ENCODE data around the gene TULP4.
"Not testable (repeated sequence)": the region's sequence is repeated elsewhere in the genome, so short reads cannot be mapped to it uniquely, and the experiment has no call there.

Gene TULP4

DNA sequence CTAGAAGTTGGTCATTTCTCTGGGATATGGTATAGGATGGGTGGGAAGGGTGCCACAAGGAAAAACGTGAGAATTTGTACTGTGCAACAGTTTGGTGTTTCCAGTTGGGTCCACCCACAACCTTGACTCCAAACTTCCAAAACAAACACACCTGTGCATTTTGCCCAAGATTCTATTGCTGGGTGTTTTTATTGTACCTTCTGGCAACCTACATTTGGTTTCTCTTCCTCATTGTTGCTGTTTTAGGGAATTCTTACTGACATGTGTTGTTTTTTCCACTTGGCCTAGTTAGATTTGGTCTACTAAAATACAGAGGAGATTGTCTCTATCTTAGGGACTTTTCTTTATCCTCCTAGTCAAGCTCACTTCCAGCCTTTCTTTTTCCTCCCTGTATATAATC lies 16.7 kb downstream of the TULP4 start:
- no peak for DNase-seq (ENCODE audit: low read depth)

DNA sequence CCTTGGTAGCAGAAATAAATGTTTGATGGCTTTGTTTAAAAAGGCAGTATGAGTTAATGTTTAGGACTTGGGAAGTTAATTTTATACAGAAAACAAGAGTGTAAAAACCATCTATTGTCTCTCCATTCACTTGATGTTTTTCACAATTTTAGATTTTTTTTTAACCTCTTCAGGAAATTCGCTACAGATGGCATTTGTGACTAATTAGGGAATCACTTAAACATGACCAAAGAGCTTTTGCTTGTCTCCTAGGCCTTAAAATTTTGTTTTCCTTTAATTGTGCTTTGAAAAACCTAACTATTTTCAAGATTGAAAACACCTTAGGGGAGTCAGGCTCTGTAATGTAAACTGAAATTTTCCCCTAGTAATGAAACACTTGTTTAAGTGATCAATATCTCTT lies 17.3 kb downstream of the TULP4 start:
- no peak for DNase-seq (ENCODE audit: low read depth)

DNA sequence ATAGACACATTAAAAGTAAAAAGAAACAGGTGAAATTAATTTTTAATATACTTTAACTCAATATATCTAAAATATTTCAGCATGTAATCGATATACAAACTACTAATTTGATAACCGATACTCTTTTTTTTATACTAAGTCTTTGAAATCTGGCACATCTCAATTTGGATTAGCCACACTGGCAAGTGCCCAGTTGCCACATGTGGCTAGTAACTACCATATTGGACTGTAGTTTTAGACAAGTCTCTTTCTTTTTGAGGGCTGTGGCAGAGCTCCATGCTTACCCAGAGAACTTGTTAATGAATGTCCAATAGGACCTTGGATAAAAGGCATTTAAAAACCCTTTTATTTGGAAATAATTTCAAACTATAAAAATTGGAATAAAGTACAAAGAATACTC lies 17.8 kb downstream of the TULP4 start:
- DNase-seq (ENCODE audit: low read depth), result no peak

DNA sequence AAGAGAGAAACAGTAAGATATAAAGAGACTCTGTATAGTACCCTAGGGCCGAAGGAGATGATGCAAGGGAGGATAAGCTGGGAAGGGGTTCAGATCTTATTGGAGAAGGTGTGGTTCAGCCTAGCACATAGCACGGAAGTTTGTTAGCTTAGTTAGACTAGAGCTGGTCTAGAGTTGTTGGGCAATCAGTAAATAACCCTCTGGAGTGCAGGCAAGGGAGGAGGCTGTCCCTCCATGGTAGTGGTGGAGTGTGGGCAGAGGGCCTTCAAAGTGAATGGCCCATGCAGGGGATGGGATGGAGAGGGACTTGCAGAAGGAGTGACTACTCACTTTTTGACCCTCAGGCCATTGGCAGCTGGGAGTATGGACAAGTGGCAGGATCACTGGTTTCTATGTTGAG lies 20.0 kb downstream of the TULP4 start:
- DNase-seq (ENCODE audit: low read depth), result no peak

DNA sequence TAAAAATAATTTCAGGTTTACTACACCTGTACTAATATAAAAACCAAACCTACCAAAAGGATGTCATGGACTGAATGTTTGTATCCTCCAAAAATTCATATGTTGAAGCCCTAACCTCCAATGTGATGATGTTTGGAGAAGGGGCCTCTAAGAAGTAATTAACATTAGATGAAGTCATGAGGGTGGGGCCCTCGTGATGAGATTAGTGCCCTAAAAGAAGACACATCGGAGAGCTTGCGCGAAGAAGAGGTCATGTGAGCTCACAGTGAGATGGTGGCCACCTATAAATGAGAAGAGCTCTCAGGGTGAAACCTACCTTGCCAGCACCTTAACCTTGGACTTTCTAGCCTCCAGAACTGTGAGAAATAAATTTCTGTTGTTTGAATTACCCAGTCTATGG lies 20.8 kb downstream of the TULP4 start:
- DNase-seq (ENCODE audit: low read depth), result no peak

DNA sequence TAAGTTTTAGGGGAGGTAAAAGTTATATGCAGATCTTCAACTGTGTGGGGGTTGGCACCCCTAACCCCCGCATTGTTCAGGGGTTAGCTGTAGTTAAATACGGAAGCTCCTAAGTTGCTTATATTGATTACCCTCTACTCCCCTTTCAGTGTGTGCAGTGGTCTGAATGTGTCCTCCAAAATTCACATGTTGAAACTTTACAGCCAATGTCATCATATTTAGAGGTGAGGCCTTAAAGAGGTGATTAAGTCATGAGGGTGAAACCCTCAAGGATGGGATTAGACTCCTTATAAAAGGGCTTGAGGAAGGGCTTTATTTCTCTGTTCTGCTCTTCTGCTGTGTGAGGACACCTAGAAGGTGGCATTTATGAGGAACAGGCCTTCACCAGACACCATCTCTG lies 22.3 kb downstream of the TULP4 start:
- no peak for DNase-seq (ENCODE audit: low read depth)

DNA sequence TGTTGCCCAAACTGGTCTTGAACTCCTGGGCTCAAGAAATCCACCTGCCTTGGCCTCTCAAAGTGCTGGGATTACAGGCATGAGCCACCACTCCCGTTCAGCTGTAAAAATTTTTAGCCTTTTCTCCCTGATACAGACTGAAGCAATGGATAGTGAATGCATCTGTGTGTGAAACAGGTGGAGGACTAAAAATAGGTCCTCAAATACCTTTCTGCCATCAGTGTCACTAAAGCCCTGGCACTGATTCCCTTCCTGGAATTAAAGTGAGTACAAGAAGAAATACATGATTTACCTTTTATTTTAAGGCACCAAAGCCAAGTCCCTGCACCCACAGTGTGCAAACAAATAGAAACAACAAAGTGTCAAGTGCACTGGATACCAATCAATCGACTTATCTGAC lies 25.1 kb downstream of the TULP4 start:
- no peak for DNase-seq (ENCODE audit: low read depth)

DNA sequence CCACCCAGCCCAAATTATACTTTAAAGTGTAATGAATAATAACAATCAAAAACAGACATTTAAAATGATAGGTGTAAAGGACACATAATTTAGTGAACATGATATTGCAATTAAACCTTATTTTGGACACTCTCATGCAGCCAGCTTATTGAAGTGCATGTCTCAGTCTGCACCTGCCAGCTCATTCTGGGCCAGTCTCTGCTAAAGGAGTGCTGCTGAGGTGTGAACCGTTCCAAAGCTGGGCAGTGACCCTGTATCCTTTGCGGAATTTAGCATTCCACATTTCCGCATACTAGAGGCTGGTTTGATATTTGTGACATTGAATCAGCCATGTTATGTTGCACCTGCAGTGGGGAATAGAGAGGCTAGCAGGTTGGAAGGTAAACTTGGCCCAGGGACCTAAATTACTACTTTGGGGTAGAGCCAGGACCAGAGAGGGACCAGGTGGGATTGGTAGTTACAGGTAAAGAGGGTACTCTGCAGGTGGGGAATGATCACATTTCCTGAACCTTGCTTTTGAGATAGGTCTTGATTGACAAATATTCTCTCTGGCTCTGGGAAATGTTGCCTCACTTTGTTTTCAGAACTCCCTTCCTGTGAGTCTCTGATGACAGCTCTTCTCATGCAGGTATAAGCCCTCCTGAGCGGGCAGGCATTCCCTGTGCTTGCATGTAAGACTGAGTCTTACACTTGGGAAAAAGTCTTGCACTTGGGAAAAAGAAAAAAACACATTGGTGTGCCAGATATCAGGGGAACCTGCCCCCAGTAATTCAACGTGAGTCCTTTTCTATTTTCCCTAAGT lies 26.2 kb downstream of the TULP4 start:
- DNase-seq (ENCODE audit: low read depth), result no peak

DNA sequence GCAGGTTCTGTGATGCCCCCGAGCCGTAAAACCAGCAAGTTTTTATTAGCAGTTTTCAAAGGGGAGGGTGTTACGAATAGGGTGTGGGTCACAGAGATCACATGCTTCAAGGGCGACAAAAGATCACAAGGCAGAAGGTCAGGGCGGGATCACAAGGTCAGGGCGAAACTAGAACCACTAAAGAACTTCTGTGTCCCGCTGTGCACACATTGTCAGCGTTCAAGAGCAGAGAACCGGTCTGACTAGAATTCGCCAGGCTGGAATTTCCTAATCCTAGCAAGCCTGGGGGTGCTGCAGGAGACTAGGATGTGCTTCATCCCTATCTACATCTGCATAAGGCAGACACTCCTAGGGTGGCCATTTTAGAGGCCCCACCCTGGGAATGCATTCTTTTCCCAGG lies 26.9 kb downstream of the TULP4 start:
- not testable (repeated sequence) for DNase-seq (ENCODE audit: low read depth)

DNA sequence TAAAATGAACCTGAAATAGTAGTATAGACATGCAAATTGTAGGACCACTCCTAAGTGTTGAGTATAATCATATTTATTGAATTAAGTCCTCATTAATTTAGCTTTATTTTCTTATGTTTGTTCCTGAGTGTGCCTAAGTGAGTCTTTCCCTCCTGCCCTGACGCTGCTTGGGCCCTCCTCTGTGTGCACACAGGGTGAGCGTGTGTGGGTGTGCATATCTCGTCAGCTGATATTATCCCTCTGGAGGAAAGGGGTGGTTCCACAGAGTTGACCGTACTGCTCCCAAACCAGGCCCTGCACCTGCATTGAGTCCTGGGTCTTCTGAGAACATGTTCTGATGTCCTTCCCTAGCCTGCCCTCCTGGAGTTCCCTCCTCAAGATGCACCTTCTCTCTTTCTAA lies 28.0 kb downstream of the TULP4 start:
- no peak for DNase-seq (ENCODE audit: low read depth)

DNA sequence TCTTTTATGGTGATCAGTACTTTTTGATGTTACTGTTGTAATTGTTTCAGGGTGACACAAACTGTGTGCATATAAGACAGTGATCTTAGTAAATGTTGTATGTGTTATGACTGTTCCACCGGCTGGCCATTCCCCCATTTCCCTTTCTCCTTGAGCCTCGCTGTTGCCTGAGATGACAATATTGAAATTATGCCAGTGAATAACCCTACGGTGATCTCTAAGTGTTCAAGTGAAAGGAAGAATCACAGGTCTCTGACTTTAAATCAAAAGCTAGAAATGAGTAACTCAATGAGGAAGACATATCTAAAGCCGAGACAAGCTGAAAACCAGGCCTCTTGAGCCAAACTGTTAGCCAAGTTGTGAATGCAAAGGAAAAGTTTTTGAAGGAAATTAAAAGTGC lies 32.3 kb downstream of the TULP4 start:
- no peak for DNase-seq (ENCODE audit: low read depth)

DNA sequence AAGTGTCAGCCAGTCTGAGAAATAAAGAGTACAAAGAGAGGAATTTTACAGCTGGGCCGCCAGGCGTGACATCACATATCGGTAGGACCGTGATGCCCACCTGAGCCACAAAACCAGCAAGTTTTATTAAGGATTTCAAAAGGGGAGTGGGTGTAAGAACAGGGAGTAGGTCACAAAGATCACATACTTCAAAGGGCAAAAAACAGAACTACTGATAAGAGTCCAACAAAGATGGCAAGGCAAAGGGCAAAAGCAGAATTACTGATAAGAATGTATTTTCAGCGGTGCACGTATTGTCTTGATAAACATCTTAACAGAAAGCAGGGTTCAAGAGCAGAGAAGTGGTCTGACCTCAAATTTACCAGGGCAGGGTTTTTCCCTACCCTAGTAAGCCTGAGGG lies 33.2 kb downstream of the TULP4 start:
- not testable (repeated sequence) for DNase-seq (ENCODE audit: low read depth)

DNA sequence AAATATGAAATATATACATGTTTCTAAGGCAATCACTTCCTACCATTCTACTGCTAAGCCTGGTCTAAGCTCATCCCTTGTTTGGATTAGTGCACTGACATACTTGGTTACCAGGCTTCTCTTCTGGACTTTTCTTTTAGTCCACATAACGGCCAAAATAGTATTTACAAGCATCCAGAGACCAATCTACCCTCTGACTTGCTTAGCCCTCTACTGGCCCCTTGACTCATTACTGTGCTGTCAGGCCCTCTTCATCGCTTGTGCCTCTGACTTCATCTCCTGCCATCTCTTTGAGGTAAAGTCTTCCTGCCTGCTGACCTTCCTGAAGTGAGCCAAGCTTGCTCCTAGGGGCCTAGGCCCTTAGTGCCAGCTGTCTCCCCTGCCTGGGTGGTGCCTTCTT lies 35.1 kb downstream of the TULP4 start:
- no peak for DNase-seq (ENCODE audit: low read depth)

DNA sequence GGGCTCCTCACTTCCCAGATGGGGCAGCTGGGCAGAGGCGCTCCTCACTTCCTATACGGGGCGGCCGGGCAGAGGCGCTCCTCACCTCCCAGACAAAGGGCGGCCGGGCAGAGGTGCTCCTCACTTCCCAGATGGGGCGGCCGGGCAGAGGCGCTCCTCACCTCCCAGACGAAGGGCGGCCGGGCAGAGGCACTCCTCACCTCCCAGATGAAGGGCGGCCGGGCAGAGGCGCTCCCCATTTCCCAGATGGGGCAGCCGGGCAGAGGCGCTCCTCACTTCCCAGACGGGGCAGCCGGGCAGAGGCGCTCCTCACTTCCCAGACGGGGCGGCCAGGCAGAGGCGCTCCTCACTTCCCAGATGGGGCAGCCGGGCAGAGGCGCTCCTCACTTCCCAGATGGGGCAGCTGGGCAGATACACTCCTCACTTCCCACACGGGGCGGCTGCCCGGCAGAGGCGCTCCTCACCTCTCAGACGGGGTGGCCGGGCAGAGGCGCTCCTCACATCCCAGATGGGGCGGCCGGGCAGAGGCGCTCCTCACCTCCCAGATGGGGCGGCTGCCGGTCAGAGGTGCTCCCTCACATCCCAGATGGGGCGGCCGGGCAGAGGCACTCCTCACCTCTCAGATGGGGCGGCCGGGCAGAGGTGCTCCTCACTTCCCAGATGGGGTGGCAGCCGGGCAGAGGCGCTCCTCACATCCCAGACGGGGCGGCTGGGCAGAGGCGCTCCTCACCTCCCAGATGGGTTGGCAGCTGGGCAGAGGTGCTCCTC lies 36.7 kb downstream of the TULP4 start:
- DNase-seq (ENCODE audit: low read depth), result not testable (repeated sequence)

DNA sequence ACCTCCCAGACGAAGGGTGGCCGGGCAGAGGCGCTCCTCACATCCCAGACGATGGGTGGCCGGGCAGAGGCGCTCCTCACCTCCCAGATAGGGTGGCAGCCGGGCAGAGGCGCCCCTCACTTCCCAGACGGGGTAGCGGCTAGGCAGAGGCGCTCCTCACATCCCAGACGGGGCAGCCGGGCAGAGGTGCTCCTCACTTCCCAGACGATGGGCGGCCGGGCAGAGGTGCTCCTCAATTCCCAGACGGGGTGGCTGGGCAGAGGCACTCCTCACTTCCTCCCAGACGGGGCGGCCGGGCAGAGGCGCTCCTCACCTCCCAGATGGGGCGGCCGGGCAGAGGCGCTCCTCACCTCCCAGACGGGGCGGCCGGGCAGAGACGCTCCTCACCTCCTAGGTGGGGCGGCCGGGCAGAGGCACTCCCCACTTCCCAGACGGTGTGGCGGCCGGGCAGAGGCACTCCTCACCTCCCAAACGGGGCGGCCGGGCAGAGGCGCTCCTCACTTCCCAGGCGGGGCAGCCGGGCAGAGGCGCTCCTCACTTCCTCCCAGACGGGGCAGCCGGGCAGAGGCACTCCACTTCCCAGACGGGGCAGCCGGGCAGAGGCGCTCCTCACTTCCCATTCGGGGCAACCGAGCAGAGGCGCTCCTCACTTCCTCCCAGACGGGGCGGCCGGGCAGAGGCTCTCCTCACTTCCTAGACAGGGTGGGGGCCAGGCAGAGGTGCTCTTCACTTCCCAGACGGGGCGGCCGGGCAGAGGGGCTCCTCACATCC lies 37.4 kb downstream of the TULP4 start:
- DNase-seq (ENCODE audit: low read depth), result not testable (repeated sequence)

DNA sequence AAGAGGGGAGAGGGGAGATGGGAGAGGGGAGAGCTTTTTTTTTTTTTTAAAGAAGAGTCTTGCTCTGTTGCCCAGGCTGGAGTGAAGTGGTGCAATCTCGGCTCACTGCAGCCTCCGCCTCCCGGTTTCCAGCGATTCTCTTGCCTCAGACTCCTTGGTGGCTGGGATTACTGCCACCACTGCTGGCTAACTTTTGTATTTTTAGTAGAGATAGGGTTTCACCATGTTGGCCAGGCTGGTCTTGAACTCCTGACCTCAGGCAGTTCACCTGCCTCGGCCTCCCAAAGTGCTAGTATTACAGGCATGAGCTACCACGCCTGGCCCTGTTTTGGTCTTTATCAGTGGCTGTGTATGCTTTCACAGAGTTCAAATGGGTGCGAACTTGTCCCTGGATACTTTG lies 38.5 kb downstream of the TULP4 start:
- not testable (repeated sequence) for DNase-seq (ENCODE audit: low read depth)

DNA sequence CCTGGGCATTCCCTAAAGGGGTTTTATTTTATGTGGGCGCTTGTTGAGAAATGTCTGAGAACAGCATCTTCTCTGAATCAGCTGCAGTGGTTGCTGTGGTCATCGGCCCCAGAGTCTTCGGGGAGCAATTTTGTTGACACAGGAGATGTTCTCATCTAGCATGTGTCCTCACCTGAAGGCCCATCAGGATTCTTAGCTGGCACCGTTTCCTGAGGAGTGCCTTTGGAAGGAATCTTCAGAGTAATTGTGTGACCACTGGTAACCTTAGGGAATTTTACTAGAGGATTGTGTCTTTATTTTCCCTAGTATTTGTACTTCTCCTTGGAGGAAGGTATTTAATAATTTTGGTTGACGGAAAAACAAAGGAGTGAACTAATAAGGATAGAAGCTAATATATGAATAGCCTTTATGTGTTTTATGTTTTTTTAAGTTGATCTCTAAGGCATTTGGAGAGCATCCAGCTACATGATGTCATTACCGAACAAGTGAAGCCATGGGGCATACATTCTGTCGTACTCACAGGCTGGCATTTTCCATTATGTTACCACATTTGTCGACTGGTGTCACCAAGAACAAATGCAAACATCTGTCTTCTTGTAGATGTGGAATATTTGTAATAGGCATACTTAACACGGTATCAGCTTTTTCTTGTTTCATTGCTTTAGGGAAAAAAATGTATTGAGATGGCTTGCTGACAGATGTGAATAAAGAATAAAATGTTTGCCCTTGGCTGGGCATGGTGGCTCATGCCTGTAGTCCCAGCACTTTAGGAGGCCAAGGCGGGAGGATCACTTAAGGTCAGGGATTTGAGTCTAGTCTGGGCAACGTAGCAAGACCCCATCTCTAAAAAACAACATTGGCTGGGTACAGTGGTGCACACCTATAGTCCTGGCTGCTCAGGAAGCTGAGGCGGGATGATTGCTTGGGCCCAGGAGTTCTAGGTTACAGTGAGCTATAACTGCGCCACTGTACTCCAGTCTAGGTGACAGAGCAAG lies 41.9 kb downstream of the TULP4 start:
- DNase-seq (ENCODE audit: low read depth), result no peak

DNA sequence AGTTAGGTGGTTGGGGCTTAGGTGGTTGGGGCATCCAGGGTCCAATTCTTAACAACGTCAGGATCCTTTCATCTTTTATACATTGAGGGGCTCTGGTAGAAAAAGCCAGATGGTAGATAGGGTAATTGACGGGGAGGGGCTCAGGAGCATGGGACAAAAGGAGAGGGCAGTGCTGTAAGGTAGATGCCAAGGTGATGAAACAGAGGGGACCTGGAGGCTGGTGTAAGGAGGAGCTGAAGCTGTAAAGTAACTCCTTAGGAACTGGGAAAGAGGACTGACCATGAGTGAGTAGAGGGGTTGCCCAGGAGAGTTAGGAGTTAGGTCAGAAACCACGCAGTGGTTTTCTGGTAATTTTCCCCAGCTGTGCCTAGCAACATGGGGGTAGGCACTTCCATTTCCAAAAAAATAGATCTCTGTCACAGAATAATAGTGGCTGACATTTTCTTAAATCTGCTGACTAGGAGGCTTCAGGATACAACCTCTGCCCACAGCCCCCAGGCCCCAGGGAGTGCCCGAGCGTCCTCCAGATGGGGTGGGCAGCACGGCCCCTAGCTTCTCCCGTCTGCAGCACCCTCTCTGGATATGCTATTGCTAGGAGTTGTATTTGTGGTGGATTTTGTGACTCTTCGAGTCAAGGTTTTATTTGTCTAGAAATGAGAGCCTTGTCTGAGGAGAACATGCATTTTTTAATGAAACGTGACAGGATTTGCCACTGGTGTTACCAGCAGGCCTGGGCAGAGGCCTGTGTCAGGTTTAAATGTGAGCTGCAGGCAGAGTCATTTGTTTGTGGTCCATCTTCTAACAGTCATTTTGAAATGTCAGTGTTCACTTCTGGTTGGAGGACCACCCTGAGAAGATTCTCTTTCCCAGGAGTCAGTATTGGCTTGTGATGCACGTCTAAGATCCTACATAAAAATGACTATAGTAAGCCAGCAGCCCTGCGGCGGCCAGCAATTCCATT lies 44.6 kb downstream of the TULP4 start:
- no peak for DNase-seq (ENCODE audit: low read depth)

DNA sequence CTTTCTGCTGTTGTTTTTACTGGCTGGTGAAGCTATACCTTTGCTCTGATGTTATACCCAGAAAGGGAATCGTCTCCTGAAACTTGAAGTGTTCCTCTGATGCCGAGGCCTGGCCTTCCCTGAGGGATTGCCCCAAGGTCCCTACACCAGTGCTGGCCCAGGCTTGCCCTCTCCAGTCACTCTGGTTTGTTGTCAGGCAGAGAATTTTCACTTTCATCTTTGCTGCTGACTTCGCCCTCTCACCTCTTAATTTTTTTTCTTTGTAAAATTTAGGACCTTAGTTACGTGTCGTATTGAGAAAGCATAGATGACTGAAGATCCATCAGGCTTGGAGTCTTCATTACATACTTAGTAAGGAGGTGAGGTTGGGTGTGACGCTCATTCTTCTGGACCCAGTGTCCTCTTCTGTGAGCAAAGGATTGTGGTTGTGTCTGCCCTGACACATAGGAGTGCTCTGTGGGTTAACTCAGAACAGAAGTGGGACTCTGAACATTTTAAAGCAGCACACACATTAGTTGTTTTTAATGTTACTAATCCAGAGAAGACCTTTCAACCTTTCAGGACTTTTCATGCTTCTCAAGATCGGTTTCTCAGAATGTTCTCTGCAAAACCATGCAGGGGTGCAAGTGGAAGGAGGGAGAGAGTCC lies 45.4 kb downstream of the TULP4 start:
- DNase-seq (ENCODE audit: low read depth), result no peak

Measured in activated T-cell treated with anti-CD3 and anti-CD28 coated beads for 48 hours (primary cell).